Activated CD8-positive, alpha-beta T cell treated with anti-CD3 and anti-CD28 coated beads for 36 hours (primary cell): Measurements from ENCODE around the gene TUBAL3. TPM values are rescaled to one million over a fixed set of nuclear protein-coding genes. Genes with fewer than 3 reads are reported as not detected.

Experiments
- ATAC-seq: fragments of 200-7000 bp; cut with Tn5 transposase; one replicate; pipeline ENCODE4 v1.10.0; 2021; ENCODE audit warnings: mild to moderate bottlenecking, moderate library complexity
- CTCF ChIA-PET: fragments of 350-600 bp; sonication (Branson Sonifier 250); formaldehyde crosslinking; loops from one replicate; lab custom pipeline; 2021; ENCODE audit warnings: antibody characterized with exemption; lab: Charles Lee
- POLR2A ChIA-PET: fragments of 350-600 bp; sonication (Branson Sonifier 250); formaldehyde crosslinking; loops from one replicate; lab custom pipeline; 2021; ENCODE audit warnings: antibody characterized with exemption; lab: Charles Lee
- DNase-seq: peaks from one replicate; pipeline ENCODE4 v3.0.0-alpha.2; 2020
- H3K27ac Mint-ChIP-seq: one replicate; pipeline ENCODE4 v1.8.0; 2021; ENCODE audit warnings: mild to moderate bottlenecking, mixed read lengths
- H3K27me3 Mint-ChIP-seq: one replicate; pipeline ENCODE4 v1.8.0; 2021; ENCODE audit warnings: mixed read lengths
- H3K36me3 Mint-ChIP-seq: one replicate; pipeline ENCODE4 v1.8.0; 2021; ENCODE audit warnings: low read depth, mixed read lengths
- H3K4me1 Mint-ChIP-seq: one replicate; pipeline ENCODE4 v1.8.0; 2021; ENCODE audit warnings: low read depth, mixed read lengths
- H3K4me3 Mint-ChIP-seq: one replicate; pipeline ENCODE4 v1.8.0; 2021; ENCODE audit warnings: mild to moderate bottlenecking, moderate library complexity, mixed read lengths
- H3K9me3 Mint-ChIP-seq: one replicate; pipeline ENCODE4 v1.8.0; 2021; ENCODE audit warnings: mixed read lengths
- intact Hi-C: fragments of 100-400 bp; cut with micrococcal nuclease; formaldehyde crosslinking; loops from one replicate; pipeline ENCODE4 v1.10.0; 2022
- total RNA-seq, 2 experiments: library from RNA; stranded (reverse); gene quantifications; one replicate each; pipeline ENCODE4 v1.2.3, GENCODE V29; 2021
- TF ChIP-seq, protein P1 (sequence below): fragments of 200-600 bp; IDR thresholded peaks from one replicate; pipeline ENCODE4 v1.8.0; 2022; ENCODE audit warnings: antibody characterized with exemption, mild to moderate bottlenecking

Gene TUBAL3
- total RNA-seq, 2 experiments from 2014 or later = not detected

DNA sequence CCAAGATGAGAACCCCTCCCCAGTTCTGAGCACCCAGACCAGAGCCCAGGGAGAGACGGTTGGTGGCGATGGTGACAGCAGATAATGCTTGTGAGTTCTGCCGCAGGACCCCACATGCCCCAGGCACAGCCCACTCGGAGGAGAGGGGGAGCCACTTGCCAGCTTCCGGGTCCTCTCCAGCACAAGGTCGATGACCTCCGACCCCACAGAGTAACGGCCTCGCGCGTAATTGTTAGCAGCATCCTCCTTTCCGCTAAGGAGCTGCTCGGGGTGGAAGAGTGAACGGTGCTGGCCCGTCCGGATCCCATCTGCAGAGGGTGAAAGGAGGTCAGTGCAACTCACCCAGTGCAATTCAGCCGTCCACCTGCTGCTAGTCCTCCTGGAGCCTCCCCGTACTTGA is 9.5 kb downstream of the TUBAL3 start:
- CTCF ChIA-PET = interaction anchor here (1.0 to 1.1 kb wide), 3 partner anchors 12 to 228 kb away, joined by 3 to 6 read pairs (median 4); no protein-coding TSS in a partner anchor

DNA sequence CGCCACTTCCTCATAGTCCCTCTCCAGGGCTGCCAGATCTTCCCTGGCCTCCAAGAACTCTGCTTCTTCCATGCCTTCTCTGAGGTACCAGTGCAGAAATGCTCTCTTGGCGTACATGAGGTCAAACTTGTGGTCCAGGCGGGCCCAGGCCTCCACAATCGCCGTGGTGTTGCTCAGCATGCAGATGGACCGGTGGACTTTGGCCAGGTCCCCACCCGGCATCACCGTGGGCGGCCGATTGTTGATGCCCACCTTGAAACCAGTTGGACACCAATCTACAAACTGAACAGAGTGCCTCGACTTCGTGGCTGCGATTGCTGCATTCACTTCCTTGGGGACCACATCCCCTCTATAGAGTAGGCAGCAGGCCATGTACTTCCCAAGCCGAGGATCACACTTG is 11.1 kb downstream of the TUBAL3 start:
- intact Hi-C loops = no loop called here
- Mint-ChIP-seq H3K9me3 (peaks cover 25% of the 10 kb centered on the region), H3K4me3 (no peak overlapping the region), H3K27ac (no peak overlapping the region), H3K36me3 (no peaks in the 10 kb centered on the region), H3K4me1 (no peaks in the 10 kb centered on the region), H3K27me3 (peaks cover 4% of the 10 kb centered on the region)
- no peak for ATAC-seq
- TF ChIP-seq, protein P1, sequence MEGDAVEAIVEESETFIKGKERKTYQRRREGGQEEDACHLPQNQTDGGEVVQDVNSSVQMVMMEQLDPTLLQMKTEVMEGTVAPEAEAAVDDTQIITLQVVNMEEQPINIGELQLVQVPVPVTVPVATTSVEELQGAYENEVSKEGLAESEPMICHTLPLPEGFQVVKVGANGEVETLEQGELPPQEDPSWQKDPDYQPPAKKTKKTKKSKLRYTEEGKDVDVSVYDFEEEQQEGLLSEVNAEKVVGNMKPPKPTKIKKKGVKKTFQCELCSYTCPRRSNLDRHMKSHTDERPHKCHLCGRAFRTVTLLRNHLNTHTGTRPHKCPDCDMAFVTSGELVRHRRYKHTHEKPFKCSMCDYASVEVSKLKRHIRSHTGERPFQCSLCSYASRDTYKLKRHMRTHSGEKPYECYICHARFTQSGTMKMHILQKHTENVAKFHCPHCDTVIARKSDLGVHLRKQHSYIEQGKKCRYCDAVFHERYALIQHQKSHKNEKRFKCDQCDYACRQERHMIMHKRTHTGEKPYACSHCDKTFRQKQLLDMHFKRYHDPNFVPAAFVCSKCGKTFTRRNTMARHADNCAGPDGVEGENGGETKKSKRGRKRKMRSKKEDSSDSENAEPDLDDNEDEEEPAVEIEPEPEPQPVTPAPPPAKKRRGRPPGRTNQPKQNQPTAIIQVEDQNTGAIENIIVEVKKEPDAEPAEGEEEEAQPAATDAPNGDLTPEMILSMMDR = no peak
- ChIA-PET POLR2A (no interaction called here), CTCF (no interaction called here)
- DNase-seq = no peak

More for the DNA sequence above, 9.5 kb downstream of the TUBAL3 start:
- Mint-ChIP-seq H3K4me3 (no peak overlapping the region), H3K36me3 (no peaks in the 10 kb centered on the region), H3K27me3 (peaks cover 8% of the 10 kb centered on the region), H3K9me3 (peaks cover 18% of the 10 kb centered on the region), H3K4me1 (no peaks in the 10 kb centered on the region), H3K27ac (no peak overlapping the region)
- POLR2A ChIA-PET = no interaction called here
- TF ChIP-seq, protein P1 = no peak
- intact Hi-C loops = no loop called here
- ATAC-seq (no peak), DNase-seq (no peak)

DNA sequence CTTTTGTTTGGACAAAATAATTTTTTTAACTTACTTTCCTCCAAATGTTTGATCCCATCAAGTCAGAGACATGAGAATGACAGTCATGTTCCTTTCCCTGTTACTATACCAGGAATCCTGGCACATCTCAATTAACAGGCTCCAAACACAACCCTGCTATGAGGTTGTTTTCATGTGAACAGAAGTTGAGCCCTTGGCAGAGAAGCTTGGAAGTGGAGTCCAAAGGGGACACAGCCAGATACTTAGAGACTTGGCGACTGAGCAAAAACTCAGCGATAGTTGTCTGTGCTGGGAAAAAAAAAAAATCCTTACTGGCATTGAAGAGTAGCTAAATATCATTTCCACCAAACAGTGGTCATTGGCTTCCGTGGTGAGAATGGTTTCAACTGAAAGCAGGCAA is 12.8 kb downstream of the TUBAL3 start:
- ChIA-PET CTCF (interaction anchor here (2.5 kb wide), 1 partner anchor 542 kb away, joined by 10 read pairs; no protein-coding TSS in a partner anchor), POLR2A (no interaction called here)

DNA sequence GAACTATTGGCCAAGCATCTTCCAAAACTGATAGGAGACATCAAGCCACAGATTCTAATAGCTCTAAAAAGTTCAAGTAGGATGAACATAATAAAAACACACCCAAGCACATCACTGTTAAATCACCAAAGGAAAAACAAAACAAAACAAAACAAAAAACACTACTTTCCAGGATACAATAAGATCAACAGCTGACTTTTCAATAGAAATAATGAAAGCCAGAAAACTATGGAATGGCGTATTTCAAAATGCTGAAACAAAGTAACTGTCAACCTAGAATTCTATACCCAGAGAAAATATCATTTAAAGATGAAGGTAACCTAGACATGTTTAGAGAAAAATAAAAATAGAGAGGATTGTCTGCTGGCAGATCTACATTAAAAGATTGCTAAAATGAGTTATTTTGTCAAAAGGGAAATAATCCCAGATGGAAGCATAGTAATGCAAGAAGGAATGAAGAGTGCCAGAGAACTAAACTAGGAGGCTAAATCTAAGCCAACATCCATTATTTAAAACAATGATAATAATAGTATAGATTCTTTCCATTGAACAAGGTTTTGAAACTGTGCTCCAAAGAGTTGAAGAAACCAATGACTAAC is 13.9 kb downstream of the TUBAL3 start:
- H3K9me3 Mint-ChIP-seq = peaks cover 26% of the 10 kb centered on the region
- H3K27me3 Mint-ChIP-seq = no peaks in the 10 kb centered on the region
- no peaks in the 10 kb centered on the region for H3K4me1 Mint-ChIP-seq
- H3K27ac Mint-ChIP-seq = no peak overlapping the region
- intact Hi-C loops = no loop called here
- ATAC-seq (no peak), DNase-seq (no peak)
- TF ChIP-seq, protein P1 = no peak
- H3K4me3 Mint-ChIP-seq = no peak overlapping the region
- ChIA-PET POLR2A (no interaction called here), CTCF (interaction anchor here (1.6 to 2.5 kb wide), 2 partner anchors 541 to 575 kb away, joined by 3 to 10 read pairs; no protein-coding TSS in a partner anchor)
- H3K36me3 Mint-ChIP-seq = no peaks in the 10 kb centered on the region

More for the DNA sequence above, 12.8 kb downstream of the TUBAL3 start:
- Mint-ChIP-seq H3K4me3 (no peak overlapping the region), H3K36me3 (no peaks in the 10 kb centered on the region), H3K9me3 (peaks cover 26% of the 10 kb centered on the region), H3K4me1 (no peaks in the 10 kb centered on the region), H3K27ac (no peak overlapping the region), H3K27me3 (no peaks in the 10 kb centered on the region)
- DNase-seq = no peak
- TF ChIP-seq, protein P1 = no peak
- ATAC-seq = no peak
- intact Hi-C loops = no loop called here

DNA sequence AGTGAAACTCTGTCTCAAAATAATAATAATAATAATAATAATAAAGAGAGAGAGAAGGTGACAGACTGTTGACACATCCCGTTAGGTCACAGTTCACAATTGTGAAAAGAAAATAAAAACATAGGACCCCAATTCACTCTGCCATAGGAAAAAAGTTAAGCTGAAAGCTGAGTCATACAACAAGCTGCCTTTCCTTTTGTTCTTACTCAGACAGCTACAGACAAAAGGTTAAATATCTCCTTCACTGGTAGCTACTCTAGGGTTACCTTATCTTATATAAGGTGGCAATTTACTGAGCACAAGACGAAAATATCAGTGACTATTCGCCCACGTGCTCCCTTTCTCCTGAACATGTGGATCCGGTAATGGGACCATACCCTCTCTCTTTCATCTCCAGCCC is 17.5 kb downstream of the TUBAL3 start:
- DNase-seq (no peak), ATAC-seq (no peak)
- H3K36me3 Mint-ChIP-seq = no peaks in the 10 kb centered on the region
- no peaks in the 10 kb centered on the region for H3K4me1 Mint-ChIP-seq
- H3K27me3 Mint-ChIP-seq = peaks cover 3% of the 10 kb centered on the region
- intact Hi-C loops = no loop called here
- no peak overlapping the region for H3K27ac Mint-ChIP-seq
- TF ChIP-seq, protein P1 = no peak
- H3K9me3 Mint-ChIP-seq = peaks cover 26% of the 10 kb centered on the region
- ChIA-PET CTCF (interaction anchor here (1.5 to 2.0 kb wide), 2 partner anchors 537 to 572 kb away, joined by 3 to 10 read pairs; no protein-coding TSS in a partner anchor), POLR2A (interaction anchor here (0.6 kb wide), 1 partner anchor 148 kb away, joined by 4 read pairs; no protein-coding TSS in a partner anchor)
- no peak overlapping the region for H3K4me3 Mint-ChIP-seq
